Measurements from ENCODE around the gene PPARG. TPM values are rescaled to one million over a fixed set of nuclear protein-coding genes. Genes with fewer than 3 reads are reported as not detected.
"Not testable (repeated sequence)": the region's sequence is repeated elsewhere in the genome, so short reads cannot be mapped to it uniquely, and the experiment has no call there.

Gene PPARG
- total RNA-seq, 1 donor from 2014 or later = not detected

GRCh38 chr3:12280357-12280806, 8.5 kb upstream of the PPARG start:
- H3K9me3 Mint-ChIP-seq = no peaks in the 10 kb centered on the region
- H3K27me3 Mint-ChIP-seq (ENCODE audit: low read depth) = peaks cover 31% of the 10 kb centered on the region
- no peak for DNase-seq (ENCODE audit: low read depth, low spot score)
- no peak overlapping the region for H3K27ac Mint-ChIP-seq (ENCODE audit: unreplicated experiment)
- H3K4me3 Mint-ChIP-seq = no peak overlapping the region
- no peaks in the 10 kb centered on the region for H3K4me1 Mint-ChIP-seq
- TF ChIP-seq CTCF (conservative IDR thresholded peaks at IDR 0.05) = no peak
- H3K36me3 Mint-ChIP-seq (ENCODE audit: low read depth) = no peaks in the 10 kb centered on the region

DNA sequence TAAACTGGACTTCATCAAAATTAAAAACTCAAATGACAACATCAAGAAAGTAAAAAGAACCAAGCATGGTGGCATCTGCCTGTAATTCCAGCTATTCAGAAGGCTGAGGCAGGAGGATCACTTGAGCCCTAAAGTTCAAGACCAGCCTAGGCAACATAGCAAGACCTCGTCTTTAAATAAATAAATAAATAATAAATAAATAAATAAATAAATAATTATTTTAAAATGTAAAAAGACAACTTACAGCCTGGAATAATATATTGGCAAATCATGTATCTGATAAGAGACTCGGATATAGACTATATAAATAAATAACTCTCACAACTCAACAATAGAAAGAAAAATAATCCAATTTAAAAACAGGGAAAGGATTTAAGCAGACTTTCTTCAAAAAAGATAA, 4.3 kb upstream of the PPARG start:
- no peak for DNase-seq (ENCODE audit: low read depth, low spot score)
- TF ChIP-seq CTCF (conservative IDR thresholded peaks at IDR 0.05) = no peak
- Mint-ChIP-seq H3K4me1 (peaks cover 4% of the 10 kb centered on the region), H3K9me3 (no peaks in the 10 kb centered on the region), H3K36me3 (ENCODE audit: low read depth) (no peaks in the 10 kb centered on the region), H3K27me3 (ENCODE audit: low read depth) (peaks cover 62% of the 10 kb centered on the region), H3K27ac (ENCODE audit: unreplicated experiment) (no peak overlapping the region), H3K4me3 (no peak overlapping the region)

- Mint-ChIP-seq H3K36me3 (ENCODE audit: low read depth) (no peaks in the 10 kb centered on the region), H3K4me1 (peaks cover 4% of the 10 kb centered on the region), H3K9me3 (no peaks in the 10 kb centered on the region), H3K4me3 (peak overlapping the region; percentile 79), H3K27me3 (ENCODE audit: low read depth) (peaks cover 65% of the 10 kb centered on the region), H3K27ac (ENCODE audit: unreplicated experiment) (no peak overlapping the region)
- TF ChIP-seq CTCF (conservative IDR thresholded peaks at IDR 0.05) = no peak
- DNase-seq (ENCODE audit: low read depth, low spot score) = no peak
Observed at GRCh38 chr3:12285003-12285555, 3.8 kb upstream of the PPARG start.

DNA sequence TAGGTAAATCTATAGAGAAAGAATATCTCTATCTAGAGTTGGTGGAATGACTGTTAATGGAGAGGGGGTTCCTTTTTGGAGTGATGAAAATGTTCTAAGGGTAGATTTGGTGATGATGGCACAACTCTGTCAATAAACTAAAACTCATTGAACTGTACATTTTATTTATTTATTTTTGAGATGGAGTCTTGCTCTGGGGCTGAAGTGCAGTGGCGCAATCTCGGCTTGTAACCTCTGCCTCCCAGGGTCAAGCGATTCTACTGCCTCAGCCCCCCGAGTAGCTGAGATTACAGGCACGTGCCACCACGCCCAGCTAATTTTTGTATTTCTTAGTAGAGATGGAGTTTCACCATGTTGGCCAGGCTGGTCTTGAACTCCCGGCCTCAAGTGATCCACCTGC, 3.1 kb upstream of the PPARG start:
- DNase-seq (ENCODE audit: low read depth, low spot score); H3K9me3 Mint-ChIP-seq; H3K36me3 Mint-ChIP-seq (ENCODE audit: low read depth); H3K27ac Mint-ChIP-seq (ENCODE audit: unreplicated experiment); H3K4me1 Mint-ChIP-seq: not testable (repeated sequence)
- peaks cover 60% of the 10 kb centered on the region for H3K27me3 Mint-ChIP-seq (ENCODE audit: low read depth)
- H3K4me3 Mint-ChIP-seq = peak overlapping the region; percentile 79

DNA sequence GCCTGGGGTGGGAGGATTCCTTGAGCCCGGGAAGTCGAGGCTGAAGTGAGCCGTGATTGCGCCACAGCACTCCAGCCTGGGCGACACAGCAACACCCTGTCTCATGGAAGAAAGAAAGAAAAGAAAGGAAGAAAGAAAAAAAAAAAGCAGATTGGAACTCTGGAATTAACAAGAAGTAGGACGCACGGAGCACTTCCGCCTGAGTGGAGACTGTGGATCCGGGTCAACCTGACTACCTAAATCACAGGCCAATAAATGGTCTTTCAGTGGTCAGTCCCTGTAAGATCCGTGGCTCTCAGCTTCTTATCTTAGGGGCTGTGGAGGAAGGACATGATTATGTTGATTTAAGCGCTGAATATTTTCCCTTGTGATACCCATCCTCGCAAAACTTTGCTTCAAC, 2.4 kb upstream of the PPARG start:
- Mint-ChIP-seq H3K27me3 (ENCODE audit: low read depth) (peaks cover 65% of the 10 kb centered on the region), H3K36me3 (ENCODE audit: low read depth) (no peaks in the 10 kb centered on the region), H3K9me3 (no peaks in the 10 kb centered on the region), H3K4me1 (peaks cover 4% of the 10 kb centered on the region), H3K4me3 (peak overlapping the region; percentile 76), H3K27ac (ENCODE audit: unreplicated experiment) (no peak overlapping the region)
- no peak for TF ChIP-seq CTCF (conservative IDR thresholded peaks at IDR 0.05)
- DNase-seq (ENCODE audit: low read depth, low spot score) = no peak

GRCh38 chr3:12286927-12287726, 1.7 kb upstream of the PPARG start:
- Mint-ChIP-seq H3K27ac (ENCODE audit: unreplicated experiment) (no peak overlapping the region), H3K36me3 (ENCODE audit: low read depth) (no peaks in the 10 kb centered on the region), H3K27me3 (ENCODE audit: low read depth) (peaks cover 70% of the 10 kb centered on the region), H3K9me3 (no peaks in the 10 kb centered on the region), H3K4me3 (peak overlapping the region; percentile 76), H3K4me1 (peaks cover 4% of the 10 kb centered on the region)
- peak; percentile 38 for TF ChIP-seq CTCF (conservative IDR thresholded peaks at IDR 0.05)
- no peak for DNase-seq (ENCODE audit: low read depth, low spot score)
